Measurements from ENCODE around the gene STON2.

The STON2 gene

DNA sequence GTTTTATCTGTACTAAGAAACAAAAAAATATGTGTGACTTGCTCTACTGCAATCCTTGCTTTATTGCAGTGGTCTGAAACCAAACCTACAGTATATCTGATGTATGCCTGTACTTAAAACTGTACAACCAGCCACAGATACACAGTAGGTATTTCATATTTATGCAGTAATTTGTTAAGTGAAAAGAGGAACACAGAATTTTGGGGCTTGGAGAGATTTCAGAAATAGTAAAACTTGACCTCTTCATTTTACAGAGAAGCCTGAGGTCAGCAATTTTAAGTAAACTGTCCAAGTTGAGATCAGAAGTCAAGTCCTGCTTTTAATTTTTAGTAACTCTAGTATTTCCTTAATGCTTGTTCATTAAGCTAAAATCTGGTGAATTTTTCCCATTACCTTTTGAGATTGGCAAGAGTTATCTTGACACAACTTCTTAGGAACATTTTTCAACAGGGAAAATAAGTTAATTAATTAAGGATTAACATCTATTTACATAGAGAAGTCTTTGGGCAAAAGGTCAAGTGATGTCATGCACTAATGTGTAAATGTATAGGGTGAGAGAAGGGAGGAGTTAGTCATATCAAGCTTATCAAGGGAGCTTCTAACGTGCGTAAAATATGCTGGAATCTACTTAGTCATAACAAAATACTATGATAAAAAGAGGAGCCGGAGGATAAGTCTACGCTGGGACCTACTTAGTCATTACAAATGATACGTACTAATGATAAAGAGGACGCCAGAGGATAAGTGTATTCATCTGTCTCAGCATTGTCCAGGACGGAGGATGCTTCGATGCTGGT lies 113.4 kb downstream of the STON2 start:
- no peak for DNase-seq
- no peak for TF ChIP-seq CTCF (IDR thresholded peaks at IDR 0.05; ENCODE audit: low read depth, low read length)
- Histone ChIP-seq H3K9me3 (no peaks in the 10 kb centered on the region), H3K4me3 (ENCODE audit: low read depth, low read length) (no peak overlapping the region), H3K27me3 (no peaks in the 10 kb centered on the region), H3K36me3 (no peaks in the 10 kb centered on the region), H3K4me1 (peaks cover 3% of the 10 kb centered on the region; the same call in 1 of the 2 replicates)

DNA sequence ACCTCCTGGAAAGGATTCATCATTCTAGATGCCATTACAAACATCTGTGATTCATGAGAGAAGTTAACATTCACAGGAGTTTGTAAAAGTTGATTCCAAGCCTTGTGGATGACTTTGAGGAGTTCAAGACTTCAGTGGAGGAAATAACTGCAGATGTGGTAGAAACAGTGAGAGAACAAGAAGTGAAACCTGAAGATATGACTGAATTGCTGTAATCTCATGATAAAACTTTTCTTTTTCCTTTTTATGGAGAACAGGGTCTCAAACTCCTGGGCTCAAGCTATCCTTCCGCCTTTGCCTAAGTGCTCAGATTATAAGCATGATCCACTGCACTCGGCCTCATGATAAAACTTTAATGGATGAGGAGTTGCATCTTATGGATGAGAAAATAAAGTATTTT lies 114.9 kb downstream of the STON2 start:
- H3K36me3 ChIP-seq = no peaks in the 10 kb centered on the region
- H3K9me3 ChIP-seq = no peaks in the 10 kb centered on the region
- no peaks in the 10 kb centered on the region for H3K27me3 ChIP-seq
- no peak for TF ChIP-seq CTCF (IDR thresholded peaks at IDR 0.05; ENCODE audit: low read depth, low read length)
- peaks cover 3% of the 10 kb centered on the region; the same call in 1 of the 2 replicates for H3K4me1 ChIP-seq
- H3K4me3 ChIP-seq (ENCODE audit: low read depth, low read length) = no peak overlapping the region
- DNase-seq = no peak

DNA sequence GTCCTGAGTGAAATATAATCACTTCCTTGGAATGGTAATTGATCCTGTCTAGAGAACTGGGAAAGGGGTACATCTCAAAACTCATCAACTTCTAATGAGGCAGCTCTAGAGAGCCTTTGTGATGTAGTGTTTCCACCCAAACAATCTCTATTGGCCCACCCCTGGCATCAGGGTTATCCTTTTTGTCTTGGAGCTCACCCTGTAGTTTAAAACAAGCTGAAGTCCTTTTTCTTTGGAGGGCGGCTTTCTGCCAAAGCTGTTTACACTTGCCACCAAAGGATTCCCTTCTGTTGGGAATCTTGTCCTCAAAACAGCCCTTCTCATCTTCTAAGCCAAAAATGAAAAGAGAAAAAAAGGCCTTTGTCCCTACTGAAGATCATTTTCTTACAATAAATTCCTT lies 118.8 kb downstream of the STON2 start:
- Histone ChIP-seq H3K36me3 (peaks cover 18% of the 10 kb centered on the region), H3K9me3 (no peaks in the 10 kb centered on the region), H3K4me1 (peaks cover 14% of the 10 kb centered on the region), H3K27me3 (no peaks in the 10 kb centered on the region), H3K4me3 (ENCODE audit: low read depth, low read length) (no peak overlapping the region)
- TF ChIP-seq CTCF (IDR thresholded peaks at IDR 0.05; ENCODE audit: low read depth, low read length) = no peak
- DNase-seq = no peak

DNA sequence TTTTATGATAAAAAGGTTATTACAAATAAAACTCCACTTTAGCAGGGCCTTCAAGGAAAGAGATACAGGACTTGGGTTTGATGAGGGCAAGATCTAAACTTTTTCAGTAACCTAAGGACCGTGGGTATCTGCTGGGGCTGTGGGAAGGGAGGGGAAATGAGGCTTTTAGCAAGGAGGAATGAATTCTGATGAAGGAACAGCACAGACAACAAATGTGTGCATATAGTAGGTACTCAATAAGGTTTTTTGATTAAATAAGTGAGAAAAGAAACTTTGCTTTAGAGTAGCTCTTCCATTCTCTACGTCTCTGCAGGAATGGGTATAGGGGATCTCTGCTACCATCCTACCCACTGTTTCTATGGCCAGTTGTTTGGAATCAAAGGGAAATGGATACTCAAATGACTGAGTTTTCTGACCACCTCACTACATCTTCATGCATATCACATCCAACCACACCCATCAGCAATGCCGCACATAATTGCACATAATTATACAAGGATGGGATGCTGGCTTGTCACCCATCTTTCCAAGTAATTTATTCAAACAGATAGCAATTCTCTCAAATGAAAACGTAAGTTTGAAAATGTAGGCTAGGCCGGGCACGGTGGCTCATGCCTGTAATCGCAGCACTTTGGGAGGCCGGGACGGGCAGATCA lies 119.9 kb downstream of the STON2 start:
- peaks cover 20% of the 10 kb centered on the region for H3K4me1 ChIP-seq
- no peak for TF ChIP-seq CTCF (IDR thresholded peaks at IDR 0.05; ENCODE audit: low read depth, low read length)

GRCh38 chr14:81277096-81277495 lies 123.0 kb downstream of the STON2 start:
- H3K9me3 ChIP-seq = no peaks in the 10 kb centered on the region
- TF ChIP-seq CTCF (IDR thresholded peaks at IDR 0.05; ENCODE audit: low read depth, low read length) = no peak
- H3K4me3 ChIP-seq (ENCODE audit: low read depth, low read length) = no peak overlapping the region
- H3K4me1 ChIP-seq = peaks cover 48% of the 10 kb centered on the region
- H3K27me3 ChIP-seq = no peaks in the 10 kb centered on the region
- DNase-seq = no peak
- H3K36me3 ChIP-seq = peaks cover 18% of the 10 kb centered on the region

More for the DNA sequence above, 119.9 kb downstream of the STON2 start:
- DNase-seq = no peak
- no peak overlapping the region for H3K4me3 ChIP-seq (ENCODE audit: low read depth, low read length)
- peaks cover 18% of the 10 kb centered on the region for H3K36me3 ChIP-seq
- H3K27me3 ChIP-seq = no peaks in the 10 kb centered on the region
- no peaks in the 10 kb centered on the region for H3K9me3 ChIP-seq

Data from BE2C (cell line).